DMS153 treated with DMSO at 0.1 percent for 48 hours (cell line): ENCODE measurements around the gene CCDC121.
A peak's percentile ranks its signal among the peaks of the same experiment; 100 is the strongest.

ENCODE experiments used
- DNase-seq: peaks from one replicate; lab custom pipeline; 2025; ENCODE audit not compliant: unreplicated experiment; lab: John Stamatoyannopoulos, UW

The CCDC121 gene, protein sequence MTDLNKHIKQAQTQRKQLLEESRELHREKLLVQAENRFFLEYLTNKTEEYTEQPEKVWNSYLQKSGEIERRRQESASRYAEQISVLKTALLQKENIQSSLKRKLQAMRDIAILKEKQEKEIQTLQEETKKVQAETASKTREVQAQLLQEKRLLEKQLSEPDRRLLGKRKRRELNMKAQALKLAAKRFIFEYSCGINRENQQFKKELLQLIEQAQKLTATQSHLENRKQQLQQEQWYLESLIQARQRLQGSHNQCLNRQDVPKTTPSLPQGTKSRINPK

GRCh38 chr2:27628767-27629709 is at the start of gene CCDC121, which contains the start of gene GPN1:
TSS of gene CCDC121 (minus strand) at chr2:27629012. CDS start at chr2:27627799, 1,213 bp downstream.
TSS of gene GPN1 (plus strand) at chr2:27629050. CDS start at chr2:27629059, 9 bp downstream.
- DNase-seq, result peak; percentile 41

DNA sequence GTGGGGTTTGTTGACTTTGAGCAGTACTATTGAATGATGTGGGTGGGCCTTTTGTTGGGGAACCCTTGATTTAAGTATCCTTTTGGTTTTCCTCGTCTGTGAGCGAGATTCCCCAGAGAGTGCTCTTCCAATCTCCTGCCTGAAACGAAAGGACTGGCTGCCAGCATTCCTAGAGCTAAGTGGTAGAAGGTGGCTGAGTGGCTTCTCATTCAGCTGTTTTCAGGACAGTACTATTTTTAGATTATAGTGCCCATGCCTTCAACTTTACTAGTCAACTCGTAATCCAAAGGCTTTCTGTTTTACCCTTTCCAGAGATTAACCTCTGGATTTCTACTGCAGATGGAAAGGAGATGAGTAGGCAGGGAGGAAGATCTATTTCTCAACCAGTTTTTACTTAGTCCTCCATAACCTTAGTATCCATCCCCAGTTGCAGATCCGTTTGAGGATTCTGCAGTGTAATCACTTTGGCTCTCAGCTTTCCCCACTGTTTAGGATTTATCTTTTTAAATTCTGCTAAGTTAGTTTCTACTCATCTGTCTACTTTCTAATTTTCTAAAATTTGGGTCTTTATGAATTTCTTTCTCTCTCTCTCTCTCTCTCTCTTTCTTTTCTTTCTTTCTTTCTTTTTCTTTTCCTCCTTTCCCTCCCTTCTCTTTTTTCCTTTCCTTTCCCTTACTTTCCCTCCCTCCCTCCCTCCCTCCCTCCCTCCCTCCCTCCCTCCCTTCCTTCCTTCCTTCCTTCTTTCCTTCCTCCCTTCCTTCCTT is 44.1 kb upstream of the CCDC121 start:
- DNase-seq, result no peak

DNA sequence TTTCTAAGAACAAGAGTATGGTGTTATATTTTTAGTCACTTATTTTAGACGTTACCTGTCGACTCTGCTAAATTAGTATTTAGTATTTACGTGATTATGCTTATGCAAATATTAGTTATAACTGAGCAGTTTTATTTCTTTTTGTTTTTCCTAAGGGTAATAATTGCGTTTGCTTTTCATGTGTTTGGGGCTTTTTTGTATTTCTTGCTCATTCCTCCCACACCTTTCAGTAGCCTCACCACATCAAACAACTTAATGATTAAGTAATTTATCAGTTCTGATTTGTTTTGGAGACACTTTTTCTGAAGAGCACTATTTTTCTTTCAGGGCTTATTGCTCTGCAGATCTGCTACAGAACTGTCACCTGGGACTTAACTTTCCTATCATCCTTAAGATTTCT is 42.4 kb upstream of the CCDC121 start:
- no peak for DNase-seq

GRCh38 chr2:27667446-27667845 is 38.6 kb upstream of the CCDC121 start:
- no peak for DNase-seq

- DNase-seq, result no peak
Observed at GRCh38 chr2:27664622-27665363, 36.0 kb upstream of the CCDC121 start.

GRCh38 chr2:27664154-27664574 is 35.4 kb upstream of the CCDC121 start:
- DNase-seq, result no peak

GRCh38 chr2:27663285-27664153 is 34.7 kb upstream of the CCDC121 start, which contains the start of the genes SLC4A1AP and SUPT7L:
TSS of gene SLC4A1AP (plus strand) at chr2:27663889. CDS start at chr2:27663915, 26 bp downstream.
TSS of gene SUPT7L (minus strand) at chr2:27663614. CDS start at chr2:27662192, 1,422 bp downstream.
- DNase-seq, result peak; percentile 52

DNA sequence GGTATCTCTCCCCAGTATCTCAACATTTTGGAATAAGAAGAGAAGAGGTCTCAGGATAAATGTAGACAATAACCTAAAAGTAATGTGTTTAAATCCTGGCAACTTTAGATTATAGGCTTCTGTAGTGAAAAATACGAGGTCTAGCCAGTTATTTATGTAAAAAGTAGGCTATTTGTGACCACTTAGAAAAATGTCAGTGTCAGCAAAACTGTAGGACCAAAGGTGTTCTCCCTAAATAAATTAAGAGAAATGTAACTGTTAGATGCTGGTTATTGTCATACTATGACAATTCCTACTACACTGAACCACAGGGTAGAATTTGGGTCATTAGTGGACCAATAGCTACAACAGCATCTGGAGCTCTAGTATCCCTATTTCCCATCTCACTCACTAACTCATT is 32.6 kb upstream of the CCDC121 start:
- DNase-seq, result no peak

DNA sequence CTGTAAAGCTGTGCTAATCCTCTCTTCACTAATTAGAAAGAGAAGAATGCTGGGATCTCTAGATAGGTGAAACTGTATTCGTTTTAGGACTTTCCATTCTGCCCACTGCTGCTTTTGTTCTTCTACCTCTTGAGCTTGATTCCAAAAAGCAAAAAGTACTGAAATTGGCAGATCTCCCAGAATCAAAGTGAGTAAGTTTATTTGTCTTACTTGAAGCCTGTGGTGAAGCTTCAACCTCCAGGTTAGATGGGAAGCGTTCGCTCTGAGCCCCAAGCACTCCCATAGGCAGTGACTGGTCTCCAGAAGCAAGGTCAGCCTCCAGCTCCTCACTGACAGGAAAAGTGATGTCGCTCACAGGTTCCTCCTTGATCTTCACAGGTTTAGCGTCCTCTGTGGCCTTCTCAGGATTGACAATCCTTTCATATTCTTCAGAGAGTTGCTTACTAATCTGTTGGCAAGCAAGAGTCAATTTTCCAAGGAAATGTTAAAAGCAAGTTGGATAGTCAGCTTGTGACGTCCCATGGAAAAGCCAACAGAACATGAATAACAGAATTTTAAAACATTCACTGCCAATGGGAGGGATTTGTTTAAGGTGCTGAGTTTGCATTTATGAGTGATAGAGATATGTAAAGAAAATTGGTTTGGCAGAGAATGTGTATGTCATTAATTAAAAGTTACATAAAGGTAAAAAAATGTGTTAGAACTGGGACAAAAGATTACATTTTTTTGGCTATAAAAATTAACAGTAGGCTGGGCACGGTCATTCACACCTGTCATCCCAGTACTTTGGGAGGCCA is 26.5 kb upstream of the CCDC121 start:
- DNase-seq, result no peak

GRCh38 chr2:27653397-27653796 is 24.6 kb upstream of the CCDC121 start:
- DNase-seq, result no peak

DNA sequence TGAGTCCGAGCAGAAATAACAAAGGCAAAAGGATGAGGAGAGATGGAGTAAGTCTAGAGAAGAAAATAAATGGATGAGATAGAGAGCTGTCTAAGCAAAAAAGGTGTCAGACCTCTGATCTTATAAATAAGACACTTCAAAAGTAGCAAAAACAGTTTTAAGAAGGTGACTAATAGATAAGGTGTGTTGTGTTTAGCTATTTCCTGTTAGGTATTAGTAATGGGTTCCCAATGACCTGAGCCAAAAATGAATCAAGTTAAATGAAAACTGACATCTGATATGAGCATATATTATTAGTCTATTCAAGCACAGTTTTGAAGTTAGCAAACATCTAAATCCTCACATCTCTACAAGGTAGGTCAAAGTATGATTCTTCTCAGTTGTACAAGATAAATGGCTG is 24.0 kb upstream of the CCDC121 start:
- no peak for DNase-seq

DNA sequence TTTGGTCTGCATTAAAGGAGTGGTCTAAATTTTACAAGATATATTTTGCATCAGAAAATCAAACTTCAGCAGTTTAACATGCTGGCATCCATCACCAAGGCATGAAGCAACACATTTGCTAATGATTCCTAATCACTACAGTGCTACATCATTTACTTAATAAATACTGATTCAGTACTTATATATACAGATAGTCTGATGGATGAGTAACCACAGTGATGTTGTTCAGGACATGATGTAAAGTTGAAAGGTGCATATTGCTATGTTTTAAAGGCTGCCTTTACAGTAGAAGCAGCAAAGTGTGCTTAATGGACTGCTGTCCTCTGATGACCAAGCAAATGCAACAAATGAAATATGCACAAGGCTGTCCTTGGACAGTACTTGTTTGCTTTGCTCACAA is 23.5 kb upstream of the CCDC121 start:
- DNase-seq, result no peak

- no peak for DNase-seq
Observed at GRCh38 chr2:27651056-27651455, 22.2 kb upstream of the CCDC121 start.

DNA sequence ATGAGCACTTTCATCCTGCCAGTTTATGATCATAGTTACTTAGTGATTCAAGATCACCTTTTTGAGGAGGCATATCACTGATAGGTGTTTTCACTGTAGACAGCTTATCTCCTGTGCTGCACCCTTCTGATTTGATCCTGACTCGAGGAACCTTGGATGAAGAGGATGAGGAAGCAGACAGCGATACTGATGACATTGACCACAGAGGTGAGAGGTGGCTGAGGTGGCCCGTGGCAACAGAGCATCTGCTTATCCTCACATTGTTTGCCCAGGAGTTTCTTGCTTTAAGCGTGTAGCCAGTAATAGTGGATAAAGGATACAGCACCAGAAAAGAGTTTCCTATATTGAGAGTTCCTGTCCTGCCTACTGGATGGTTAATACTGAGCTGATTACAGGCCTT is 18.9 kb upstream of the CCDC121 start:
- DNase-seq, result no peak

- no peak for DNase-seq
Observed at GRCh38 chr2:27647289-27647688, 18.5 kb upstream of the CCDC121 start.

- no peak for DNase-seq
Observed at GRCh38 chr2:27645197-27645596, 16.4 kb upstream of the CCDC121 start.

DNA sequence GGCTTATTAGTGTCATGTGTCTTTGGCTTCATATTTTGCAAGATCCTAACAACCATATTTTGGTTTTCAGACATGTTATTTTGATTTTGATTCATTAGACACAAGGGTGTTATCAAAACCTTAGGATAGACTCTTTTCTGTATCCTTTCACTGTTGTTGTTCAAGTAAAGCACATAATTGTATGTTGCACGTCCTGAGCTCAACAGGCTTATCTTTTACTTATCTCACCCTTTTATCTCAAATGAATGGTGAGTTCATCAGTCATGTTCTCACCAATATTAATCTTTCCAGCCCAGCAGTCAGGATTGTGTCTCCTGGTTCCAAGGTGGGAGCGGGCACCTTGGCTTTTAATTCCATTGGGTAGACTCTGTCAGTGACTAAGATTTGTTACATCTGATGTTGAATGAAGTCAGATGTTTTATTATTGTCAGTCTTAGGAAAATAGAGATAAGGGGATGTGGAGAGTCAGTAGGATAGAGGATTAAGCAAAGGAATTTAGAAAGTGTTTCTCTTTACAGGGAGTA is 12.0 kb upstream of the CCDC121 start:
- DNase-seq, result no peak

GRCh38 chr2:27638709-27639108 is 9.9 kb upstream of the CCDC121 start:
- DNase-seq, result no peak
